ENCODE measurements around the gene TPMT. TPM values are rescaled to one million over a fixed set of nuclear protein-coding genes. Genes with fewer than 3 reads are reported as not detected.
"Not testable (repeated sequence)": the region's sequence is repeated elsewhere in the genome, so short reads cannot be mapped to it uniquely, and the experiment has no call there.

TPMT gene
- total and polyA plus RNA-seq, 4 donors, result 10.3 to 28.6 (median 25.7) TPM

DNA sequence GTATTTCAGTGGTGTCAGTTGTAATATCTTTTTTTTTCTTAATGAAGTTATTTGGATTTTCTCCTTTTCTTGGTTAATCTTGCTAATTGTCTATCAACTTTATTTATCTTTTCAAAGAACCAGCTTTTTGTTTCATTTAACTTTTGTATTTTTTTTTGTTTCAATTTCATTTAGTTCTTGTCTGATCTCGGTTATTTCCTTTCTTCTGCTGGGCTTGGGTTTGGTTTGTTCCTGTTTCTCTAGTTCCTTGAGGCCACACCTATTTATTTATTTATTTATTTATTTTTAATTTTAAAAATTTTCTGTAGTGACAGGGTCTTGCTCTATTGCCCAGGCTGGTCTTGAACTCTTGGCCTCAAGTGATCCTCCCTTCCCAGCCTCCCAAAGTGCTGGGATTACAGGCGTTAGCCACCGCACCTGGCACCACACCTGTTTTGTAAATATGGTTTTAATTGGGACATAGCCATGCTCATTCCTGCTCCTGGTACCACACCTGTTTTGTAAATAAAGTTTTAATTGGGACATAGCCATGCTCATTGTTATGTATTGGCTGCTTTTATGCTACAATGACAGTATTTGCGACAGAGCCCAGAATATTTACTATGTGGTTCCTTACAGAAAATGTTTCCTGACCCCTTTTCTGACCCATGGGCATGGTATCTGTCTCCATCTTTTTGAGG lies 22.5 kb upstream of the TPMT start:
- Histone ChIP-seq H3K4me1 (ENCODE audit: control insufficient read depth in 4 of 4, insufficient read depth in 4 of 4, low read length in 3 of 4) (no peaks in the 10 kb centered on the region), H3K27ac (ENCODE audit: low read depth in 1 of 2, low read length in 2 of 2) (no peak overlapping the region), H3K36me3 (ENCODE audit: control insufficient read depth in 4 of 4, insufficient read depth in 3 of 4, low read depth in 1 of 4, low read length in 3 of 4) (peaks cover 0 to 4% (median under 1%) of the 10 kb centered on the region in 4 donors), H3K27me3 (ENCODE audit: control insufficient read depth in 4 of 4, insufficient read depth in 4 of 4, low read length in 3 of 4) (no peaks in the 10 kb centered on the region), H3K9ac (ENCODE audit: low read depth in 1 of 2, low read length in 2 of 2) (no peak overlapping the region), H3K4me3 (ENCODE audit: low read depth in 1 of 3, low read length in 3 of 3) (no peak overlapping the region), H3K9me3 (ENCODE audit: control insufficient read depth in 4 of 4, low read length in 3 of 4) (no peaks in the 10 kb centered on the region)
- no peak for DNase-seq (ENCODE audit: low spot score)
- WGBS, result 90% methylated on average over 4 of the region's 4 CpGs
- TF ChIP-seq, protein P1, sequence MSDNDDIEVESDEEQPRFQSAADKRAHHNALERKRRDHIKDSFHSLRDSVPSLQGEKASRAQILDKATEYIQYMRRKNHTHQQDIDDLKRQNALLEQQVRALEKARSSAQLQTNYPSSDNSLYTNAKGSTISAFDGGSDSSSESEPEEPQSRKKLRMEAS (IDR thresholded peaks at IDR 0.05), result no peak
- no peak for TF ChIP-seq FOXA2 (IDR thresholded peaks at IDR 0.05)
- TF ChIP-seq FOXA1 (IDR thresholded peaks at IDR 0.05), result no peak
- TF ChIP-seq JUND (IDR thresholded peaks at IDR 0.05), result no peak
- TF ChIP-seq HNF4G (IDR thresholded peaks at IDR 0.05), result no peak
- no peak for TF ChIP-seq YY1 (IDR thresholded peaks at IDR 0.05)
- no peak for TF ChIP-seq HNF4A (conservative IDR thresholded peaks at IDR 0.05)
- TF ChIP-seq EGR1 (IDR thresholded peaks at IDR 0.05; ENCODE audit: low read depth in 2 of 2), result no peak
- TF ChIP-seq GABPA (IDR thresholded peaks at IDR 0.05 in 1 of 2, conservative IDR thresholded peaks at IDR 0.05 in 1 of 2), result no peak

- not testable (repeated sequence) for H3K36me3 ChIP-seq (ENCODE audit: control insufficient read depth in 4 of 4, insufficient read depth in 3 of 4, low read depth in 1 of 4, low read length in 3 of 4); H3K9me3 ChIP-seq (ENCODE audit: control insufficient read depth in 4 of 4, low read length in 3 of 4); H3K9ac ChIP-seq (ENCODE audit: low read depth in 1 of 2, low read length in 2 of 2); DNase-seq (ENCODE audit: low spot score); H3K27ac ChIP-seq (ENCODE audit: low read depth in 1 of 2, low read length in 2 of 2); H3K4me1 ChIP-seq (ENCODE audit: control insufficient read depth in 4 of 4, insufficient read depth in 4 of 4, low read length in 3 of 4); H3K27me3 ChIP-seq (ENCODE audit: control insufficient read depth in 4 of 4, insufficient read depth in 4 of 4, low read length in 3 of 4); H3K4me3 ChIP-seq (ENCODE audit: low read depth in 1 of 3, low read length in 3 of 3)
- WGBS, result 69% methylated on average over 4 of the region's 4 CpGs
These were observed 21.3 kb upstream of the TPMT start for GRCh38 chr6:18176198-18176597.

DNA sequence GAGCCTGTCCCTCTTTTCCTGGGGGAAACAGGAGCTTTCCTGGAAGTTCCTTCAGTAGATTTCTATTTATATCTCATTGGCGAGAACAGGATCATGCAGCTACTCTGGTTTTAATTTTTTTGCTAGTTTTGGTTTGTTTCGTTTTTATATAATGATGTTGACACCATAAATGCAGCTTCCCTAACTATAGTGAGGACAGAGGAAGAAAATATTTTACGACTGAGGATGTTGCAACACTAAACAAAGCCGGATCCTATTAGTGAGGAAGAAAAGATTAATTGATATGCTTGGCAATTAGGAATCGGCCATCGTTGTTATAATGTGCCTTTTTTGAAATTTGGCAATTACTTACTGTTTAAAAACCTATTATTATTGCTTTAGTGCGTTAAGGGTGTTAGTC lies 17.0 kb upstream of the TPMT start:
- no peaks in the 10 kb centered on the region for H3K9me3 ChIP-seq (ENCODE audit: control insufficient read depth in 4 of 4, low read length in 3 of 4)
- TF ChIP-seq NR2F2 (IDR thresholded peaks at IDR 0.05) (no peak), REST (IDR thresholded peaks at IDR 0.05) (no peak), FOXA1 (IDR thresholded peaks at IDR 0.05) (no peak), JUND (IDR thresholded peaks at IDR 0.05) (no peak), YY1 (IDR thresholded peaks at IDR 0.05) (no peak), HNF4A (conservative IDR thresholded peaks at IDR 0.05) (no peak), EGR1 (IDR thresholded peaks at IDR 0.05; ENCODE audit: low read depth in 2 of 2) (no peak), SP1 (IDR thresholded peaks at IDR 0.05) (no peak), FOXA2 (IDR thresholded peaks at IDR 0.05) (no peak), RXRA (IDR thresholded peaks at IDR 0.05) (no peak), HNF4G (IDR thresholded peaks at IDR 0.05) (no peak), GABPA (IDR thresholded peaks at IDR 0.05 in 1 of 2, conservative IDR thresholded peaks at IDR 0.05 in 1 of 2) (no peak), RAD21 (IDR thresholded peaks at IDR 0.05) (no peak), TAF1 (conservative IDR thresholded peaks at IDR 0.05) (no peak)
- TF ChIP-seq, protein P2, sequence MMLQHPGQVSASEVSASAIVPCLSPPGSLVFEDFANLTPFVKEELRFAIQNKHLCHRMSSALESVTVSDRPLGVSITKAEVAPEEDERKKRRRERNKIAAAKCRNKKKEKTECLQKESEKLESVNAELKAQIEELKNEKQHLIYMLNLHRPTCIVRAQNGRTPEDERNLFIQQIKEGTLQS (IDR thresholded peaks at IDR 0.05), result no peak
- TF ChIP-seq, protein P3, sequence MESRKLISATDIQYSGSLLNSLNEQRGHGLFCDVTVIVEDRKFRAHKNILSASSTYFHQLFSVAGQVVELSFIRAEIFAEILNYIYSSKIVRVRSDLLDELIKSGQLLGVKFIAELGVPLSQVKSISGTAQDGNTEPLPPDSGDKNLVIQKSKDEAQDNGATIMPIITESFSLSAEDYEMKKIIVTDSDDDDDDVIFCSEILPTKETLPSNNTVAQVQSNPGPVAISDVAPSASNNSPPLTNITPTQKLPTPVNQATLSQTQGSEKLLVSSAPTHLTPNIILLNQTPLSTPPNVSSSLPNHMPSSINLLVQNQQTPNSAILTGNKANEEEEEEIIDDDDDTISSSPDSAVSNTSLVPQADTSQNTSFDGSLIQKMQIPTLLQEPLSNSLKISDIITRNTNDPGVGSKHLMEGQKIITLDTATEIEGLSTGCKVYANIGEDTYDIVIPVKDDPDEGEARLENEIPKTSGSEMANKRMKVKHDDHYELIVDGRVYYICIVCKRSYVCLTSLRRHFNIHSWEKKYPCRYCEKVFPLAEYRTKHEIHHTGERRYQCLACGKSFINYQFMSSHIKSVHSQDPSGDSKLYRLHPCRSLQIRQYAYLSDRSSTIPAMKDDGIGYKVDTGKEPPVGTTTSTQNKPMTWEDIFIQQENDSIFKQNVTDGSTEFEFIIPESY (IDR thresholded peaks at IDR 0.05), result no peak
- TF ChIP-seq, protein P4, sequence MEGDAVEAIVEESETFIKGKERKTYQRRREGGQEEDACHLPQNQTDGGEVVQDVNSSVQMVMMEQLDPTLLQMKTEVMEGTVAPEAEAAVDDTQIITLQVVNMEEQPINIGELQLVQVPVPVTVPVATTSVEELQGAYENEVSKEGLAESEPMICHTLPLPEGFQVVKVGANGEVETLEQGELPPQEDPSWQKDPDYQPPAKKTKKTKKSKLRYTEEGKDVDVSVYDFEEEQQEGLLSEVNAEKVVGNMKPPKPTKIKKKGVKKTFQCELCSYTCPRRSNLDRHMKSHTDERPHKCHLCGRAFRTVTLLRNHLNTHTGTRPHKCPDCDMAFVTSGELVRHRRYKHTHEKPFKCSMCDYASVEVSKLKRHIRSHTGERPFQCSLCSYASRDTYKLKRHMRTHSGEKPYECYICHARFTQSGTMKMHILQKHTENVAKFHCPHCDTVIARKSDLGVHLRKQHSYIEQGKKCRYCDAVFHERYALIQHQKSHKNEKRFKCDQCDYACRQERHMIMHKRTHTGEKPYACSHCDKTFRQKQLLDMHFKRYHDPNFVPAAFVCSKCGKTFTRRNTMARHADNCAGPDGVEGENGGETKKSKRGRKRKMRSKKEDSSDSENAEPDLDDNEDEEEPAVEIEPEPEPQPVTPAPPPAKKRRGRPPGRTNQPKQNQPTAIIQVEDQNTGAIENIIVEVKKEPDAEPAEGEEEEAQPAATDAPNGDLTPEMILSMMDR (IDR thresholded peaks at IDR 0.05; ENCODE audit: low read depth, low read length, missing input control), result no peak
- TF ChIP-seq, protein P1 (IDR thresholded peaks at IDR 0.05), result no peak
- H3K27me3 ChIP-seq (ENCODE audit: control insufficient read depth in 4 of 4, insufficient read depth in 4 of 4, low read length in 3 of 4), result no peaks in the 10 kb centered on the region
- H3K4me3 ChIP-seq (ENCODE audit: low read depth in 1 of 3, low read length in 3 of 3), result no peak overlapping the region
- 82% methylated on average over 7 of the region's 7 CpGs for WGBS
- peaks cover 2 to 26% (median 10%) of the 10 kb centered on the region in 4 donors for H3K36me3 ChIP-seq (ENCODE audit: control insufficient read depth in 4 of 4, insufficient read depth in 3 of 4, low read depth in 1 of 4, low read length in 3 of 4)
- no peak for DNase-seq (ENCODE audit: low spot score)
- no peaks in the 10 kb centered on the region for H3K4me1 ChIP-seq (ENCODE audit: control insufficient read depth in 4 of 4, insufficient read depth in 4 of 4, low read length in 3 of 4)
- no peak overlapping the region for H3K27ac ChIP-seq (ENCODE audit: low read depth in 1 of 2, low read length in 2 of 2)
- H3K9ac ChIP-seq (ENCODE audit: low read depth in 1 of 2, low read length in 2 of 2), result no peak overlapping the region

All from liver (tissue), 9 donors.